IMR-90 (cell line): ENCODE data around the gene COL1A1. TPM values are rescaled to one million over a fixed set of nuclear protein-coding genes. Genes with fewer than 3 reads are reported as not detected.

Source experiments
- ATAC-seq: fragments of 200-7000 bp; cut with Tn5 transposase; 2 replicates; pipeline ENCODE4 v1.9.1; 2020; ENCODE audit warnings: low read depth, mild to moderate bottlenecking, moderate library complexity
- BruUV-seq: library from RNA; stranded (reverse); fragments of 400-500 nt; replicated peaks from 2 replicates; lab custom pipeline; 2021; lab: Mats Ljungman, UMichigan
- CTCF ChIA-PET: fragments of 300-600 bp; formaldehyde crosslinking; extraction: SDS; loops from one replicate; lab custom pipeline; 2021; ENCODE audit warnings: antibody characterized with exemption; lab: Yijun Ruan, JAX
- POLR2A ChIA-PET: fragments of 300-600 bp; sonication (Branson Sonifier 250); formaldehyde crosslinking; loops from one replicate; lab custom pipeline; 2022; ENCODE audit warnings: antibody characterized with exemption; ENCODE audit not compliant: unreplicated experiment; lab: Charles Lee
- DNase-seq: peaks from one replicate; pipeline ENCODE4 v3.0.0; 2013
- H2AFZ ChIP-seq: replicated peaks from 2 replicates; pipeline ENCODE3; 2013; ENCODE audit warnings: low read length, mild to moderate bottlenecking; ENCODE audit not compliant: poor library complexity
- H2AK5ac ChIP-seq: 2 replicates; pipeline ENCODE4 v1.6.1; 2013; ENCODE audit warnings: low read depth, low read length, inconsistent platforms
- H2AK9ac ChIP-seq: replicated peaks from 2 replicates; pipeline ENCODE3; 2013; ENCODE audit warnings: mild to moderate bottlenecking, low read depth, low read length, moderate library complexity; ENCODE audit not compliant: poor library complexity
- H2BK120ac ChIP-seq: 2 replicates; pipeline ENCODE4 v1.6.1; 2013; ENCODE audit warnings: low read depth, low read length, inconsistent platforms
- H2BK15ac ChIP-seq: 3 replicates; pipeline ENCODE4 v1.6.1; 2013; ENCODE audit warnings: low read depth, low read length, inconsistent platforms
- H2BK20ac ChIP-seq: 2 replicates; pipeline ENCODE4 v1.6.1; 2013; ENCODE audit warnings: low read depth, mild to moderate bottlenecking, inconsistent platforms, low read length, moderate library complexity
- H2BK5ac ChIP-seq: 2 replicates; pipeline ENCODE4 v1.6.1; 2013; ENCODE audit warnings: mild to moderate bottlenecking, low read depth, low read length, inconsistent platforms; ENCODE audit not compliant: poor library complexity, severe bottlenecking
- H3K14ac ChIP-seq: replicated peaks from 2 replicates; pipeline ENCODE4 v1.6.1; 2013; ENCODE audit warnings: low read depth, low read length, inconsistent platforms
- H3K18ac ChIP-seq: 2 replicates; pipeline ENCODE4 v1.6.1; 2013; ENCODE audit warnings: low read depth, low read length, control low read depth
- H3K23ac ChIP-seq: 2 replicates; pipeline ENCODE4 v1.6.1; 2013; ENCODE audit warnings: low read depth, low read length, inconsistent platforms
- H3K27ac ChIP-seq: 2 replicates; pipeline ENCODE4 v1.5.1; 2013; ENCODE audit warnings: mild to moderate bottlenecking, control low read depth, low read length; ENCODE audit not compliant: insufficient read depth
- H3K27me3 ChIP-seq: 2 replicates; pipeline ENCODE4 v1.6.1; 2013; ENCODE audit warnings: low read length; ENCODE audit not compliant: control insufficient read depth, insufficient read depth
- H3K36me3 ChIP-seq: 2 replicates; pipeline ENCODE4 v1.6.1; 2013; ENCODE audit warnings: low read length, mixed read lengths; ENCODE audit not compliant: control insufficient read depth, insufficient read depth
- H3K4ac ChIP-seq: 2 replicates; pipeline ENCODE4 v1.6.1; 2013; ENCODE audit warnings: low read depth, low read length, inconsistent platforms
- H3K4me1 ChIP-seq: 2 replicates; pipeline ENCODE4 v1.6.1; 2013; ENCODE audit warnings: low read length, mixed read lengths; ENCODE audit not compliant: control insufficient read depth, insufficient read depth
- H3K4me2 ChIP-seq: 2 replicates; pipeline ENCODE4 v1.6.1; 2013; ENCODE audit warnings: low read depth, mild to moderate bottlenecking, control low read depth, low read length, moderate library complexity
- H3K4me3 ChIP-seq: 2 replicates; pipeline ENCODE4 v1.5.1; 2013; ENCODE audit warnings: low read depth, mild to moderate bottlenecking, control low read depth, low read length, moderate library complexity; ENCODE audit not compliant: insufficient read depth
- H3K56ac ChIP-seq: 2 replicates; pipeline ENCODE4 v1.6.1; 2013; ENCODE audit warnings: low read length, inconsistent platforms; ENCODE audit not compliant: insufficient read depth; ENCODE audit errors: extremely low read depth
- H3K79me1 ChIP-seq, 2 experiments: 2 replicates each; pipeline ENCODE4 v1.6.1; 2013; ENCODE audit warnings: low read length in 2 of 2, inconsistent platforms in 1 of 2, low read depth in 1 of 2
- H3K9ac ChIP-seq: 2 replicates; pipeline ENCODE4 v1.6.1; 2013; ENCODE audit warnings: low read depth, low read length, control low read depth
- H3K9me1 ChIP-seq: 2 replicates; pipeline ENCODE4 v1.6.1; 2013; ENCODE audit warnings: low read length, inconsistent platforms; ENCODE audit not compliant: insufficient read depth
- H3K9me3 ChIP-seq: 2 replicates; pipeline ENCODE4 v1.6.1; 2013; ENCODE audit warnings: low read length; ENCODE audit not compliant: control insufficient read depth, insufficient read depth
- H4K20me1 ChIP-seq: 2 replicates; pipeline ENCODE4 v1.6.1; 2013; ENCODE audit warnings: low read length, inconsistent platforms; ENCODE audit not compliant: insufficient read depth
- H4K5ac ChIP-seq: 2 replicates; pipeline ENCODE4 v1.6.1; 2013; ENCODE audit warnings: mild to moderate bottlenecking, low read depth, low read length, control low read depth
- H4K8ac ChIP-seq, 2 experiments: 2 replicates each; pipeline ENCODE4 v1.6.1; 2013; ENCODE audit warnings: low read depth in 2 of 2, low read length in 2 of 2, control low read depth in 1 of 2, inconsistent platforms in 1 of 2
- H4K91ac ChIP-seq: 2 replicates; pipeline ENCODE4 v1.6.1; 2013; ENCODE audit warnings: low read depth, low read length, inconsistent platforms; ENCODE audit not compliant: insufficient read depth
- CEBPB ChIP-seq: IDR thresholded peaks from 2 replicates; pipeline ENCODE4 v1.6.1; 2012; ENCODE audit warnings: low read depth, low read length, improper control_type of control experiment
- FOS ChIP-seq: fragments of 150-350 bp; IDR thresholded peaks from 2 replicates; pipeline ENCODE4 v1.6.1; 2016; ENCODE audit warnings: low read depth, low read length
- WGBS, 2 experiments: methylation state at CpG; one replicate each; pipeline versions ENCODE4 v1.1.5 to v1.1.7; 2013; ENCODE audit warnings: missing lambda C conversion rate in 2 of 2; ENCODE audit not compliant: insufficient read length in 1 of 2; ENCODE audit errors: extremely low coverage in 2 of 2; 5-methylcytosine and 5-hydroxymethylcytosine counted together
- dilution Hi-C: fragments of 300-500 bp; cut with HindIII; formaldehyde crosslinking; loops from one replicate; pipeline ENCODE4 v1.14.3; 2018; ENCODE audit warnings: low sequenced_read_pairs; ENCODE audit not compliant: unreplicated experiment
- in situ Hi-C: fragments of 300-500 bp; cut with MboI; formaldehyde crosslinking; loops from 3 replicates; pipeline ENCODE4 v1.14.3; 2019; ENCODE audit warnings: low sequenced_read_pairs, inconsistent platforms, mixed read lengths
- intact Hi-C: fragments of 100-400 bp; cut with micrococcal nuclease; formaldehyde crosslinking; loops from 2 replicates; pipeline ENCODE4 v1.10.0; 2022
- polyA plus RNA-seq, 3 experiments: library from polyadenylated mRNA; depleted of rRNA; stranded (reverse); fragments of >200 nt; gene quantifications; 2 replicates each; pipeline ENCODE4 v1.2.3, GENCODE V29; 2012; ENCODE audit warnings: low replicate concordance in 1 of 3
- total RNA-seq: library from RNA; depleted of rRNA; stranded (reverse); fragments of >200 nt; gene quantifications from 2 replicates; pipeline ENCODE4 v1.2.3, GENCODE V29; 2012

Gene COL1A1
- total and polyA plus RNA-seq, 2 of the 4 experiments (the other 2 are of a cell fraction): 2,180 to 4,350 TPM

- H3K36me3 ChIP-seq: no peaks in the 10 kb centered on the region
- no peak overlapping the region for H4K8ac ChIP-seq
- ATAC-seq: peak; percentile 54
- H4K91ac ChIP-seq: peak overlapping the region; percentile 7; the same call in 1 of the 2 replicates
- peak overlapping the region; percentile 41; the same call in 1 of the 2 replicates for H3K4me2 ChIP-seq
- POLR2A ChIA-PET: no interaction called here
- peaks cover 9% of the 10 kb centered on the region; the same call in 1 of the 2 replicates for H3K4me1 ChIP-seq
- no peak overlapping the region for H3K9ac ChIP-seq
- BruUV-seq: no TSS peak
- no peak overlapping the region for H2BK15ac ChIP-seq
- no peak overlapping the region for H3K14ac ChIP-seq
- no peak overlapping the region for H3K23ac ChIP-seq
- intact Hi-C loops (no loop called here), dilution Hi-C loops (no loop called here), in situ Hi-C loops (no loop called here)
- no peak overlapping the region for H4K5ac ChIP-seq
- DNase-seq: peak; percentile 62
- peaks cover 5% of the 10 kb centered on the region for H3K9me3 ChIP-seq
- CTCF ChIA-PET: no interaction called here
- H2BK120ac ChIP-seq: no peak overlapping the region
- peaks cover 5% of the 10 kb centered on the region for H3K9me1 ChIP-seq
- no peaks in the 10 kb centered on the region; a peak in 1 of 4 replicates for H3K79me1 ChIP-seq
- peak overlapping the region; percentile 3; the same call in 1 of the 2 replicates for H2AK5ac ChIP-seq
- H3K27ac ChIP-seq: no peak overlapping the region
- H4K20me1 ChIP-seq: no peaks in the 10 kb centered on the region
- H2BK20ac ChIP-seq: peak overlapping the region; percentile 18
- H2AK9ac ChIP-seq: no peak overlapping the region
- peak; percentile 79 for TF ChIP-seq CEBPB
- no peak for TF ChIP-seq FOS
- no peak overlapping the region for H3K56ac ChIP-seq
- no peak overlapping the region for H2AFZ ChIP-seq
- whole genome bisulfite sequencing, 2 experiments: no CpG with 5 or more reads among the region's 9 CpGs
- no peak overlapping the region for H3K4me3 ChIP-seq
- H3K27me3 ChIP-seq: no peaks in the 10 kb centered on the region
- H2BK5ac ChIP-seq: no peak overlapping the region
- peak overlapping the region; percentile 46; the same call in 1 of the 2 replicates for H3K18ac ChIP-seq
- H3K4ac ChIP-seq: no peak overlapping the region; the same call in 1 of the 2 replicates
Measured at GRCh38 chr17:50238601-50239280, 37.3 kb upstream of the COL1A1 start.
